Panc1 (cell line): ENCODE measurements around the gene NCLN. TPM values are rescaled to one million over a fixed set of nuclear protein-coding genes. Genes with fewer than 3 reads are reported as not detected.

Source experiments
- ATAC-seq: fragments of 200-7000 bp; cut with Tn5 transposase; 2 replicates; pipeline ENCODE4 v1.9.1; 2020; ENCODE audit warnings: mild to moderate bottlenecking, moderate library complexity
- BruUV-seq: library from RNA; stranded (reverse); fragments of 400-500 nt; replicated peaks from 2 replicates; lab custom pipeline; 2021; lab: Mats Ljungman, UMichigan
- CTCF ChIA-PET: fragments of 300-600 bp; sonication (Branson Sonifier 250); formaldehyde crosslinking; loops from one replicate; lab custom pipeline; 2022; ENCODE audit warnings: antibody characterized with exemption; lab: Charles Lee
- POLR2A ChIA-PET: fragments of 300-600 bp; sonication (Branson Sonifier 250); formaldehyde crosslinking; loops from one replicate; lab custom pipeline; 2022; ENCODE audit warnings: antibody characterized with exemption; lab: Charles Lee
- DNase-seq: peaks from one replicate; pipeline ENCODE4 v3.0.0-alpha.2; 2010; ENCODE audit warnings: low read depth, low spot score
- H3K27ac ChIP-seq: 2 replicates; pipeline ENCODE4 v1.5.1; 2011; ENCODE audit warnings: mild to moderate bottlenecking, low read length, inconsistent platforms
- H3K27me3 ChIP-seq: fragments of 200-500 bp; sonication (Bioruptor generic); 2 replicates; pipeline ENCODE4 v1.6.0; 2014; ENCODE audit warnings: low read length, inconsistent platforms; ENCODE audit not compliant: control insufficient read depth, insufficient read depth
- H3K36me3 ChIP-seq: fragments of 200-500 bp; sonication (Bioruptor generic); 2 replicates; pipeline ENCODE4 v1.5.1; 2014; ENCODE audit warnings: inconsistent platforms, mild to moderate bottlenecking, low read length, moderate library complexity; ENCODE audit not compliant: control insufficient read depth, insufficient read depth
- H3K4me1 ChIP-seq: 2 replicates; pipeline ENCODE4 v1.5.1; 2011; ENCODE audit warnings: inconsistent platforms, mild to moderate bottlenecking, low read length, moderate library complexity; ENCODE audit not compliant: control insufficient read depth, insufficient read depth
- H3K4me3 ChIP-seq, 2 experiments: 2 replicates each; pipeline ENCODE4 v1.5.1; 2011 to 2012; ENCODE audit warnings: low read depth in 2 of 2, low read length in 2 of 2, mild to moderate bottlenecking in 2 of 2, inconsistent platforms in 1 of 2, moderate library complexity in 1 of 2
- H3K9me3 ChIP-seq: fragments of 200-500 bp; sonication (Bioruptor generic); 2 replicates; pipeline ENCODE4 v1.5.1; 2014; ENCODE audit warnings: low read depth, mild to moderate bottlenecking, inconsistent platforms, low read length, moderate library complexity; ENCODE audit not compliant: control insufficient read depth, insufficient read depth
- POLR2AphosphoS5 ChIP-seq: IDR thresholded peaks from 2 replicates; pipeline ENCODE4 v1.6.1; 2012; ENCODE audit warnings: mild to moderate bottlenecking, low read depth, low read length, moderate library complexity
- SIN3A ChIP-seq: IDR thresholded peaks from 2 replicates; pipeline ENCODE4 v1.6.1; 2012; ENCODE audit warnings: low read depth, mild to moderate bottlenecking, low read length, moderate library complexity, borderline replicate concordance; ENCODE audit not compliant: insufficient read depth
- TCF7L2 ChIP-seq: IDR thresholded peaks from 2 replicates; pipeline ENCODE4 v1.6.1; 2011; ENCODE audit warnings: mild to moderate bottlenecking, low read depth, low read length, inconsistent platforms
- in situ Hi-C: cut with HindIII; loops from 2 replicates; pipeline ENCODE4 v1.10.0; 2016; ENCODE audit warnings: low sequenced_read_pairs, low pct_unique_long_range_greater_than_20kb
- intact Hi-C: fragments of 100-400 bp; cut with micrococcal nuclease; formaldehyde crosslinking; loops from one replicate; pipeline ENCODE4 v1.10.0; 2022; ENCODE audit not compliant: unreplicated experiment
- total RNA-seq: library from RNA; stranded (reverse); gene quantifications from one replicate; pipeline ENCODE4 v1.2.1, GENCODE V29; 2021; ENCODE audit not compliant: unreplicated experiment
- TF ChIP-seq, protein P1 (sequence below), 2 experiments: IDR thresholded peaks; 2 replicates each; pipeline ENCODE4 v1.6.1; 2011 to 2012; ENCODE audit warnings: low read depth in 2 of 2, control low read depth in 1 of 2, low read length in 1 of 2, mild to moderate bottlenecking in 1 of 2, moderate library complexity in 1 of 2; ENCODE audit not compliant: insufficient read depth in 1 of 2
- TF ChIP-seq, protein P2 (sequence below): fragments of 450-650 bp; IDR thresholded peaks from 2 replicates; pipeline ENCODE4 v1.5.1; 2017; ENCODE audit warnings: mild to moderate bottlenecking

The NCLN gene
- total RNA-seq, 1 experiment from 2014 or later = 132 TPM

DNA sequence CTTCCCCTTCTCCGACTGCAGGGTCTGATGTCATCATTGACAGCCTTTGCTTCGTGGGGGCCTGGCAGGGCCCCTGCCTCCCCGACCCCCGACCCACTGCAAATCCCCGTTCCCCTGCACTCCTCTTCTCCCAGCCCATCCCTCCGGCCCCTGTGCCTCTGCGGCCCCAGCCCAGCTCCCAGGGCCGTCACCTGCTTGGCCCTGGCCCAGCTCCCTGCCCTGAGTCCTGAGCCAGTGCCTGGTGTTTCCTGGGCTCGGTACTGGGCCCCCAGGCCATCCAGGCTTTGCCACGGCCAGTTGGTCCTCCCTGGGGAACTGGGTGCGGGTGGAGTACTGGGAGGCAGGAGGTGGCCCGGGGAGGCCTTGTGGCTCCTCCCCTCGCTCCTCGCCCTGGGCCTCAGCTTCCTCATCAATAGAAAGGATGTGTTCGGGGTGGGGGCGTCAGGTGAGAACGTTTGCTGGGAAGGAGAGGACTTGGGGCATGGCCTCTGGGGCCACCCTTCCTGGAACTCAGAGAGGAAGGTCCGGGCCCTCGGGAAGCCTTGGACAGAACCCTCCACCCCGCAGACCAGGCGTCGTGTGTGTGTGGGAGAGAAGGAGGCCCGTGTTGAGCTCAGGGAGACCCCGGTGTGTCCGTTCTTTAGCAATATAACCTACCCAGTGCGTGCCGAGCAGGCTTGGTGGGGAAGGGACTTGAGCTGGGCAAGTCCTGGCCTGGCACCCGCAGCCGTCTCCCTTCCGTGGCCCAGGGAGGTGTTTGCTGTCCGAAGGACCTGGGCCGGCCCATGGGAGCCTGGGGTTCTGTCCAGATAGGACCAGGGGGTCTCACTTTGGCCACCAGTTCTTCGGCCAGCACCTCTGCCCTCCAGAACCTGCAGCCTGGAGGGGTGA, 22.8 kb downstream of the NCLN start:
- CTCF ChIA-PET = no interaction called here
- Histone ChIP-seq H3K4me3 (no peak overlapping the region), H3K36me3 (no peaks in the 10 kb centered on the region), H3K27ac (no peak overlapping the region), H3K9me3 (no peaks in the 10 kb centered on the region), H3K4me1 (no peaks in the 10 kb centered on the region), H3K27me3 (no peaks in the 10 kb centered on the region)
- TSS peak; percentile 81 for BruUV-seq
- in situ Hi-C loops = no loop called here
- intact Hi-C loops = no loop called here
- DNase-seq (no peak), ATAC-seq (no peak)
- TF ChIP-seq SIN3A (no peak), TCF7L2 (no peak), POLR2AphosphoS5 (no peak)
- TF ChIP-seq, protein P1, sequence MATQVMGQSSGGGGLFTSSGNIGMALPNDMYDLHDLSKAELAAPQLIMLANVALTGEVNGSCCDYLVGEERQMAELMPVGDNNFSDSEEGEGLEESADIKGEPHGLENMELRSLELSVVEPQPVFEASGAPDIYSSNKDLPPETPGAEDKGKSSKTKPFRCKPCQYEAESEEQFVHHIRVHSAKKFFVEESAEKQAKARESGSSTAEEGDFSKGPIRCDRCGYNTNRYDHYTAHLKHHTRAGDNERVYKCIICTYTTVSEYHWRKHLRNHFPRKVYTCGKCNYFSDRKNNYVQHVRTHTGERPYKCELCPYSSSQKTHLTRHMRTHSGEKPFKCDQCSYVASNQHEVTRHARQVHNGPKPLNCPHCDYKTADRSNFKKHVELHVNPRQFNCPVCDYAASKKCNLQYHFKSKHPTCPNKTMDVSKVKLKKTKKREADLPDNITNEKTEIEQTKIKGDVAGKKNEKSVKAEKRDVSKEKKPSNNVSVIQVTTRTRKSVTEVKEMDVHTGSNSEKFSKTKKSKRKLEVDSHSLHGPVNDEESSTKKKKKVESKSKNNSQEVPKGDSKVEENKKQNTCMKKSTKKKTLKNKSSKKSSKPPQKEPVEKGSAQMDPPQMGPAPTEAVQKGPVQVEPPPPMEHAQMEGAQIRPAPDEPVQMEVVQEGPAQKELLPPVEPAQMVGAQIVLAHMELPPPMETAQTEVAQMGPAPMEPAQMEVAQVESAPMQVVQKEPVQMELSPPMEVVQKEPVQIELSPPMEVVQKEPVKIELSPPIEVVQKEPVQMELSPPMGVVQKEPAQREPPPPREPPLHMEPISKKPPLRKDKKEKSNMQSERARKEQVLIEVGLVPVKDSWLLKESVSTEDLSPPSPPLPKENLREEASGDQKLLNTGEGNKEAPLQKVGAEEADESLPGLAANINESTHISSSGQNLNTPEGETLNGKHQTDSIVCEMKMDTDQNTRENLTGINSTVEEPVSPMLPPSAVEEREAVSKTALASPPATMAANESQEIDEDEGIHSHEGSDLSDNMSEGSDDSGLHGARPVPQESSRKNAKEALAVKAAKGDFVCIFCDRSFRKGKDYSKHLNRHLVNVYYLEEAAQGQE (IDR thresholded peaks at IDR 0.05; ENCODE audit: insufficient read depth in 1 of 2, low read depth in 2 of 2, low read length in 1 of 2) = no peak
- TF ChIP-seq, protein P2, sequence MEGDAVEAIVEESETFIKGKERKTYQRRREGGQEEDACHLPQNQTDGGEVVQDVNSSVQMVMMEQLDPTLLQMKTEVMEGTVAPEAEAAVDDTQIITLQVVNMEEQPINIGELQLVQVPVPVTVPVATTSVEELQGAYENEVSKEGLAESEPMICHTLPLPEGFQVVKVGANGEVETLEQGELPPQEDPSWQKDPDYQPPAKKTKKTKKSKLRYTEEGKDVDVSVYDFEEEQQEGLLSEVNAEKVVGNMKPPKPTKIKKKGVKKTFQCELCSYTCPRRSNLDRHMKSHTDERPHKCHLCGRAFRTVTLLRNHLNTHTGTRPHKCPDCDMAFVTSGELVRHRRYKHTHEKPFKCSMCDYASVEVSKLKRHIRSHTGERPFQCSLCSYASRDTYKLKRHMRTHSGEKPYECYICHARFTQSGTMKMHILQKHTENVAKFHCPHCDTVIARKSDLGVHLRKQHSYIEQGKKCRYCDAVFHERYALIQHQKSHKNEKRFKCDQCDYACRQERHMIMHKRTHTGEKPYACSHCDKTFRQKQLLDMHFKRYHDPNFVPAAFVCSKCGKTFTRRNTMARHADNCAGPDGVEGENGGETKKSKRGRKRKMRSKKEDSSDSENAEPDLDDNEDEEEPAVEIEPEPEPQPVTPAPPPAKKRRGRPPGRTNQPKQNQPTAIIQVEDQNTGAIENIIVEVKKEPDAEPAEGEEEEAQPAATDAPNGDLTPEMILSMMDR = no peak
- POLR2A ChIA-PET = interaction anchor here (0.5 kb wide), 1 partner anchor 20 kb away, joined by 3 read pairs; no protein-coding TSS in a partner anchor

DNA sequence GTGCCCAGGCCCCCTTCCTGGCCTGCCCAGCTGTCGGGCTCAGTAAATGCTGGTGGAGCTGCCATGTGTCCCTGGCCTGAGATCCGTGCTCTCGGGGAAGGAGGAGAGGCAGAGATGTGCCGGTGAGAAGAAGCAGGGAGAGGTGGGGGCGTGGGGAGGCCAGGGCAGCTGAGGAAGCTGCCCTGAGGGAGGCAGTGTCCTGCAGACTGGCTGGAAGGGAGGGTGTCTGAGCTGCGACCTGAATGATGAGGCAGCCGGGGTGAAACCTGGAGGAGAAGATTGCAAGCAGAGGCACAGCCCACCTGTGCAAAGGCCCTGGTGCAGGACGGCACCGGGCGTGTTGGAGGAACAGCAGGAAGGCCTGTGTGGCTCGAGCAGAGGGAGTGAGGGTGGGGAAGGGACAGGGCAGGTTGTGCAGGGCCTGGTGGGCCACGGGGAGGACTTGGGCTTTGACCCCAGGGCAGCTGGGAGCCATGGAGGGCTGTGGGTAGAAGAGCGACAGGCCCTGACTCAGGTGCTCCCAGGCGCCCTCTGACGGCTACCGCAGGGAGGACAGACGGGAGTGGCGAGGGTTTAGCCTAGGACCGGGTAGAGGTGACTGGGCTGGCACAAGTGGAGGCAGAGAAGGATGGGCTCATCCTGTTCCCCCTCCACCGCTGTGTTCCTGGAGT, 24.8 kb downstream of the NCLN start:
- CTCF ChIA-PET = no interaction called here
- in situ Hi-C loops (no loop called here), intact Hi-C loops (no loop called here)
- Histone ChIP-seq H3K9me3 (no peaks in the 10 kb centered on the region), H3K27ac (no peak overlapping the region), H3K27me3 (no peaks in the 10 kb centered on the region), H3K4me3 (no peak overlapping the region), H3K36me3 (no peaks in the 10 kb centered on the region), H3K4me1 (no peaks in the 10 kb centered on the region)
- ATAC-seq (peak; percentile 79), DNase-seq (peak; percentile 30)
- TF ChIP-seq, protein P1 (IDR thresholded peaks at IDR 0.05; ENCODE audit: insufficient read depth in 1 of 2, low read depth in 2 of 2, low read length in 1 of 2) = no peak
- TF ChIP-seq, protein P2 = peak; percentile 84
- BruUV-seq = no TSS peak
- POLR2A ChIA-PET = no interaction called here
